LNCaP clone FGC (cell line): ENCODE results near the gene ST6GALNAC6.

Source experiments
- DNase-seq: peaks from one replicate; pipeline ENCODE4 v3.0.0-alpha.2; 2011; ENCODE audit warnings: low read depth
- H3K4me3 ChIP-seq: 2 replicates; pipeline ENCODE4 v1.5.1; 2011; ENCODE audit warnings: mild to moderate bottlenecking, low read depth, low read length, control low read depth
- TF ChIP-seq, protein P1 (sequence below): IDR thresholded peaks from 2 replicates; pipeline ENCODE4 v1.5.1; 2012; ENCODE audit warnings: mild to moderate bottlenecking; ENCODE audit not compliant: control insufficient read depth, insufficient read depth; ENCODE audit errors: extremely low read depth

ST6GALNAC6 gene

GRCh38 chr9:127854184-127854806 is 45.1 kb downstream of the ST6GALNAC6 start, which contains the start of gene ENG:
TSS of gene ENG (minus strand) at chr9:127854658. CDS start at chr9:127854355, 303 bp downstream.
- H3K4me3 ChIP-seq, result no peak within 1 kb of the TSS
- TF ChIP-seq, protein P1, sequence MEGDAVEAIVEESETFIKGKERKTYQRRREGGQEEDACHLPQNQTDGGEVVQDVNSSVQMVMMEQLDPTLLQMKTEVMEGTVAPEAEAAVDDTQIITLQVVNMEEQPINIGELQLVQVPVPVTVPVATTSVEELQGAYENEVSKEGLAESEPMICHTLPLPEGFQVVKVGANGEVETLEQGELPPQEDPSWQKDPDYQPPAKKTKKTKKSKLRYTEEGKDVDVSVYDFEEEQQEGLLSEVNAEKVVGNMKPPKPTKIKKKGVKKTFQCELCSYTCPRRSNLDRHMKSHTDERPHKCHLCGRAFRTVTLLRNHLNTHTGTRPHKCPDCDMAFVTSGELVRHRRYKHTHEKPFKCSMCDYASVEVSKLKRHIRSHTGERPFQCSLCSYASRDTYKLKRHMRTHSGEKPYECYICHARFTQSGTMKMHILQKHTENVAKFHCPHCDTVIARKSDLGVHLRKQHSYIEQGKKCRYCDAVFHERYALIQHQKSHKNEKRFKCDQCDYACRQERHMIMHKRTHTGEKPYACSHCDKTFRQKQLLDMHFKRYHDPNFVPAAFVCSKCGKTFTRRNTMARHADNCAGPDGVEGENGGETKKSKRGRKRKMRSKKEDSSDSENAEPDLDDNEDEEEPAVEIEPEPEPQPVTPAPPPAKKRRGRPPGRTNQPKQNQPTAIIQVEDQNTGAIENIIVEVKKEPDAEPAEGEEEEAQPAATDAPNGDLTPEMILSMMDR, result no peak
- DNase-seq, result no peak

DNA sequence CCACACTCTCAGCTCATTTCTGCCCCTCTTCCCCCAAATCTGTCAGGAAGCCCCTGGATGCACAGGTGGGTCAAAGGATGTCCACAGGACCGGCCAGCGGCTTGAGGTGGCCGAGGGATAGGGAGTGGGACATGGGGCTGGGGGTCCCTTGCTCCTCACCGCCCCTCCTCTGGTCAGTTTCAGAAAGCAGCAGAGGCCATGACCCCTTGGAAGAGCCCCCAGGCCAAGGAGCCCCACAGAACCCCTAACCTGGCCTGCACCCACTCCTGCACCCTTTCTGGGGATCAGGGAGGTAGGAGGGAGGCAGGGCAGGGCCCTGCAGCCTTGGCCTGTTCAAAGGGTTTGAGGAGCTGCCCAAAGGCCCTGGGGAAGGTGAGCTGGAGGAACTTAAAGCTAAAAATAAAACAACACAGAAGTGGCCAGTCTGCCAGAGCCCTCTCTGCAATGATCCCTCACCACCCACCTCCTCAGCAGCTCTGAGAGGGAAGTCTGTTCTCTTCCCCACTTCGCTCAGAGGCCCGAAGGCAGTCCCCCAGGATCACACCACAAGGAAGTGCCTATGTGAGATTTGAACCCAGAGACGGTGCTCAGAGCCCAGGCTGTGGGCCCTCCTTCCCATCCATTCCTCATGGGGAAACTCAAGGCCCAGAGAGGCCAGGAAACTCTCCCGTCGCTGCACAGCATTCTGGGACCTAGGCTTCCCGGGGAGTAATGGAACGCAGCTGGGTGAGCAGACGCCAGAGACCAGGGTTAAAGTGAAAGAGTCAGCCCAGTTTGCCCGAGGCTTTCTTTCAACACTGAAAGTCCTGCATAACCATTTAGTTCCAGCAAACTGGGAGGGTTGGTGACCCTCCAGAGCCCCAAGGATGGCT is 45.9 kb downstream of the ST6GALNAC6 start:
- H3K4me3 ChIP-seq, result no peak overlapping the region
- TF ChIP-seq, protein P1, result no peak
- no peak for DNase-seq

- no peak overlapping the region for H3K4me3 ChIP-seq
- no peak for DNase-seq
- TF ChIP-seq, protein P1, result no peak
Observed at GRCh38 chr9:127852829-127853228, 46.6 kb downstream of the ST6GALNAC6 start.

DNA sequence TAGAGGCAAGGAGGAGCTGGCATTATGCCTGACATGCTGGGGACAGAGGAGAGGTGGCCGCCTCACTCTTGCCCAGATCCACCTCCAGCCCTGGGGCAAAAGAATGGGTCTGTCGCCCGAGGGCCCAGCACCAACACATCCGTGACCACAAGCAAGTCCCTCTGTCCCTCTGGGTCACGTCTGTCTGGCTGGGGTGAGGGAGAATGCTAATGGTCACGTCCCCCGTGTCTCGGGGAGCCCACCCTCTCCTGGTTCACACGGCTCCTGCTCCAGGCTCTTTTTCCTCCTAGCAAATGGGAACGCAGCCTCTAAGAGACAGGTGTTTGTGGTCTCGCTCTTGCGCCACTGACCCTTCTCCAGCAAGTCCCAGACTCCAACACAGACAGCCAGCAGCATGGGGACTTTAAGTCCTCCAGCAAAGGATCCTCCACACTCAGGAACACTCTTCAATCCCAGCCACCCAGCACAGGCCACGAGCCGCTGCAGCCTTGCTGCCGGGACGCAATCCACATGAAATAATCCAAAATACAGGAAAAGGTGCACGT is 49.0 kb downstream of the ST6GALNAC6 start:
- H3K4me3 ChIP-seq, result no peak overlapping the region
- TF ChIP-seq, protein P1, result no peak
- no peak for DNase-seq

DNA sequence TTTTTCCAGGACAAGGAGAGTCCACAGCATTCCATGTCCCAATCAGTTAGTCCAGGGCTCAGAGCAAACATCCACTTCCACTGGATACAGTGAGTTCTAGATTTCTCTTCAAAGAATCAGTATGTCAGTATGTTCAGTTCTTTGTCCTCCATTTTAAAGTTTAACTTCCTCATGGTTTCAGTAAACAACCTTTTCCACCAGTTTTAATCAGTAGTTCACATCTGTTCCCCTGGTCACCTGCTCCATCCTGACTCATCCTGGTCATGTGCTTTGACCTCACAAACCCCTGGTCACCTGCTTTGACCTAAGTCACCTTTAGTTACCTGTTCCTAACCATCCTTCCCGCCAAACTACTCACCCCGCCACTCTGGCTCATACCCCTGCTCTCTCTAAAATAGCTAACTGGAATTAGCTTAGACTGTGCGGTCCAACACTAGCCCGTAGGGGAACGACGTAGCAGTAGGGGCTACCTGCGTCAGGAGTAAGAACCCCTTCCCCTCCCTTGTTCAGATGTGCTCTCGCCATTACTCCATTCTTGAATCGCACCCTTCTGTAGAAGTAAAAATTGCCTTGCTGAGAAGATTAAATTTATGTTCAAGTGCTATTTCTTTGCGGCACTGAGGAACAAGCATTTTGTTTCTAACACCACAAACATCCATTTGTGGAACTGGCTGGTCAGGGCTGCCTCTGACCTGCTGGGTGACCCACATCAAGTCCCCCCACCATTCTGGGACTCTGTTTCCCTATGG is 50.5 kb downstream of the ST6GALNAC6 start:
- TF ChIP-seq, protein P1, result no peak
- no peak overlapping the region for H3K4me3 ChIP-seq

DNA sequence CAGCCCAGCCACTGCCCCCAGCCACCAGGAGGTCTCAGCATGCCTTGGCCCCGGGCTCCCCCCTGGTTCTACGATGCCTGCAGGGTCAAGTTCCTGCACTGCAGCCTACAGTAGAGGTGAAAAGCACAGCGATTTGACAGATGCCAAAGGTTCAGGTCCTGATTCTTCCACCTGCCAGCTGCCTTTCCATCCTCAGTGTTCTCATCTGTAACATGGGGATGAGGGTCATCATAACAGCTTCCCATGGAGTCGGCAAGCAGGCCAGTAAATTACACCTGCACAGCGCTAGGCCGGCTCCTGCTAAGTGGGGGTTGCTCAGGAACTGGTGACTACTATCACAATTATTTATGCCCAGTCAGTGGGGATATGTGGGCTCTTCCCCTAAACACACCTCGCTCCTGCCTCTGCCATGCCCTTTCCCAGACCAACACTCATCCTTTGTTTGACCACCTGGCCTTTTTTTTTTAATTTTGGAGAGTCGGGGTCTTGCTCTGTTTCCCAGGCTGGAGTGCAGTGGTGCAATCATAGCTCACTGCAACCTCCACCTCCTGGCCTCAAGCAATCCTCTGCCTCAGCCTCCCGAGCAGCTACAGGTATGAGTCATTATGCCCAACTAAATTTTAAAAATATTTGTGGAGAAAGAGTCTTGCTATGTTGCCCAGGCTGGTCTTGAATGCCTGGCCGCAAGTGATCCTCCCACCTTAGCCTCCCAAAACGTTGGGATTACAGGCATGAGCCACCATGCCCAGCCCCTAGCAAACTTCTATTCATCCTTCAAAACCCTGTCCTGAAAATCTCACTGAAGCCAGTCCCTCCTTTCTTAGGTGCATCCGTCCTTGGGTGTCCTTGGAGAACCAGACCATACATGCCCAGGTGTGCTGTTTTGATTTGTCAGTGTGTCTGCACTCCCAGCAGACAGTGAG is 51.3 kb downstream of the ST6GALNAC6 start:
- TF ChIP-seq, protein P1, result no peak
- H3K4me3 ChIP-seq, result no peak overlapping the region
- no peak for DNase-seq

More for the DNA sequence above, 50.5 kb downstream of the ST6GALNAC6 start:
- no peak for DNase-seq
